GM12878 (cell line): ENCODE results near the gene UNC119. TPM values are rescaled to one million over a fixed set of nuclear protein-coding genes. Genes with fewer than 3 reads are reported as not detected.
A peak's percentile ranks its signal among the peaks of the same experiment; 100 is the strongest.

Source experiments
- ASH2L ChIP-seq: fragments of 300-600, 200-600 bp; sonication (generic); IDR thresholded peaks from 2 replicates; pipeline ENCODE4 v1.6.1; 2017; ENCODE audit warnings: low read depth, mild to moderate bottlenecking, borderline replicate concordance
- BRCA1 ChIP-seq: IDR thresholded peaks from 2 replicates; pipeline ENCODE4 v1.6.1; 2011; ENCODE audit warnings: low read depth, low read length, improper control_type of control experiment
- CBX3 ChIP-seq: fragments of 200-600 bp; sonication (generic); IDR thresholded peaks from 2 replicates; pipeline ENCODE4 v1.6.1; 2016; ENCODE audit warnings: low read depth, borderline replicate concordance
- CHD1 ChIP-seq: IDR thresholded peaks from 2 replicates; pipeline ENCODE4 v1.6.1; 2012; ENCODE audit warnings: low read depth, low read length, improper control_type of control experiment
- EZH2 ChIP-seq: IDR thresholded peaks from 2 replicates; pipeline ENCODE4 v1.6.1; 2012; ENCODE audit warnings: low read depth, mild to moderate bottlenecking, control low read depth, inconsistent platforms, low read length, borderline replicate concordance; ENCODE audit not compliant: control insufficient read depth
- JUNB ChIP-seq: IDR thresholded peaks from 2 replicates; pipeline ENCODE4 v1.6.1; 2016; ENCODE audit warnings: antibody characterized with exemption, mild to moderate bottlenecking
- KAT2A ChIP-seq: conservative IDR thresholded peaks from 2 replicates; pipeline ENCODE4 v1.6.1; 2011; ENCODE audit warnings: low read depth, low read length; ENCODE audit not compliant: control insufficient read depth
- LARP7 ChIP-seq: fragments of 450-650 bp; IDR thresholded peaks from 2 replicates; pipeline ENCODE4 v1.6.1; 2017; ENCODE audit warnings: mild to moderate bottlenecking
- NBN ChIP-seq: fragments of 450-650 bp; IDR thresholded peaks from 2 replicates; pipeline ENCODE4 v1.6.1; 2016
- NR2C2 ChIP-seq: IDR thresholded peaks from 2 replicates; pipeline ENCODE4 v1.6.1; 2011; ENCODE audit warnings: borderline replicate concordance, low read depth; ENCODE audit not compliant: control insufficient read depth, insufficient read length
- RCOR1 ChIP-seq: conservative IDR thresholded peaks from 2 replicates; pipeline ENCODE4 v1.6.1; 2012; ENCODE audit warnings: low read depth, low read length, improper control_type of control experiment
- SMARCA5 ChIP-seq: fragments of 450-650 bp; IDR thresholded peaks from 2 replicates; pipeline ENCODE4 v1.6.1; 2017; ENCODE audit warnings: mild to moderate bottlenecking
- SP1 ChIP-seq: IDR thresholded peaks from one replicate; pipeline ENCODE4 v1.6.1; 2011; ENCODE audit warnings: low read depth, low read length
- SREBF1 ChIP-seq: IDR thresholded peaks from 2 replicates; pipeline ENCODE4 v1.6.1; 2012; ENCODE audit warnings: mild to moderate bottlenecking, low read length
- TARDBP ChIP-seq: IDR thresholded peaks from 2 replicates; pipeline ENCODE4 v1.6.1; 2016; ENCODE audit warnings: borderline replicate concordance
- YBX1 ChIP-seq: fragments of 450-650 bp; IDR thresholded peaks from 2 replicates; pipeline ENCODE4 v1.6.1; 2016; ENCODE audit warnings: antibody characterized with exemption
- ZNF207 ChIP-seq: fragments of 450-650 bp; IDR thresholded peaks from 2 replicates; pipeline ENCODE4 v1.6.1; 2014; ENCODE audit warnings: antibody characterized with exemption, mild to moderate bottlenecking, borderline replicate concordance
- ZNF24 ChIP-seq: fragments of 450-650 bp; IDR thresholded peaks from 2 replicates; pipeline ENCODE4 v1.6.1; 2017; ENCODE audit warnings: antibody characterized with exemption, mild to moderate bottlenecking
- polyA plus RNA-seq, 11 experiments: library from polyadenylated mRNA; depleted of rRNA in 4 of 11; unstranded in 6 of 11; stranded (reverse) in 5 of 11; fragments of >200 nt; fragmentation: Nextera tagmentation in 4 of 11; fragmentation: Illumina TruSeq in 1 of 11; extraction: Ambion mirVana in 4 of 11; extraction: Trizol in 1 of 11; gene quantifications; 1 replicate in 1 of 11; 2 replicates in 10 of 11; pipeline versions ENCODE4 v1.2.1 to v1.2.3, GENCODE V29; 2011 to 2016; ENCODE audit warnings: inconsistent platforms in 2 of 11, missing spikeins in 2 of 11, low read depth in 1 of 11
- total RNA-seq, 4 experiments: library from RNA; depleted of rRNA in 3 of 4; stranded (reverse); fragments of >200 nt in 3 of 4; fragmentation: Illumina TruSeq in 1 of 4; extraction: Trizol in 1 of 4; gene quantifications; 2 replicates each; pipeline versions ENCODE4 v1.2.1 to v1.2.3, GENCODE V29; 2013 to 2021
- TF ChIP-seq, protein P1 (sequence below): fragments of 450-650 bp; IDR thresholded peaks from 2 replicates; pipeline ENCODE4 v1.6.1; 2016; ENCODE audit warnings: mild to moderate bottlenecking
- TF ChIP-seq, protein P2 (sequence below): fragments of 450-650 bp; IDR thresholded peaks from 2 replicates; pipeline ENCODE4 v1.6.1; 2018; ENCODE audit warnings: mild to moderate bottlenecking, low read depth, moderate library complexity; ENCODE audit not compliant: partially characterized antibody
- TF ChIP-seq, protein P3 (sequence below): fragments of 450-650 bp; IDR thresholded peaks from 2 replicates; pipeline ENCODE4 v1.6.1; 2017; ENCODE audit warnings: antibody characterized with exemption, mild to moderate bottlenecking, moderate library complexity

The UNC119 gene
- total and polyA plus RNA-seq, 10 of the 15 experiments (the other 5 are each of a cell fraction or from before 2014, with no cell fraction given), result 2.7 to 436 (median 57.8) TPM

DNA sequence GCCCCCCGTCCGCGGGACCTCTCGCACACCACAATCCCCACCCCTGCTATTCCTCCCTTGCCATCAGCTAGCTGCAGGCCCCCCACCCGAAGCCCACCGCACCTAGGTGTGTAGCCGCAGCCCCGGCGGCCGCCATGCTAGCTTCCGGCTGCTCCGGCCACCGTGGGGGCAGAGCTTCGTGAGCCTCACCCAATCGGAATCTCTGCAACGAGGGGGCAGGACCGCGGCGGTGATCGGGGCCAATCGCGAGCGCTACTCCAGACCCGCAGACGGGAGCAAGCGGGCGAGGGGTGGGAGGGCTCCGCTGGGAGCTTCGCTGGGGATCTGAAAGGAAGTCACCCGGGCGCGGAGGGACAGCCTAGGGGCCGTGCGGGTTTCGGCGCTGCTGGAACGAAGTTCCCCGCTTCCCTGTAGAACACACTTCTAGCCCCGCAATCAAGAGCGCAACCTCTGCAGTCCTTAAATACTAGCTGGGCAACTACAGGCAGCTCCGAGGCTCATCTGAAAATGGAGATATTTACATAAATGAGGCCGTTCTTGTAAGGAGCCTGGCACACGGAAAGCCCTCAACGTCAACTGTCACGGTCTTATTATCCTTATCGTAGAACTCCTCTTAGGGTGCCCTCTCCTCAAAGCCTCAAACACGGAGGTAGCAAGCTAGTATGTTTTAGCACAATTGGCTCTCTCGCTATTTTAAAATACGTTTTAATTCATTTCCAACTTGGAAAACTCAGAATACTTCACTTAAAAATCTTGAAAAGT is 19.1 kb upstream of the UNC119 start, which contains the start of gene PIGS (continued):
- TF ChIP-seq, protein P1, sequence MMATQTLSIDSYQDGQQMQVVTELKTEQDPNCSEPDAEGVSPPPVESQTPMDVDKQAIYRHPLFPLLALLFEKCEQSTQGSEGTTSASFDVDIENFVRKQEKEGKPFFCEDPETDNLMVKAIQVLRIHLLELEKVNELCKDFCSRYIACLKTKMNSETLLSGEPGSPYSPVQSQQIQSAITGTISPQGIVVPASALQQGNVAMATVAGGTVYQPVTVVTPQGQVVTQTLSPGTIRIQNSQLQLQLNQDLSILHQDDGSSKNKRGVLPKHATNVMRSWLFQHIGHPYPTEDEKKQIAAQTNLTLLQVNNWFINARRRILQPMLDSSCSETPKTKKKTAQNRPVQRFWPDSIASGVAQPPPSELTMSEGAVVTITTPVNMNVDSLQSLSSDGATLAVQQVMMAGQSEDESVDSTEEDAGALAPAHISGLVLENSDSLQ, result no peak; the same call in 1 of the 2 replicates
- TF ChIP-seq EZH2, result no peak
- TF ChIP-seq SREBF1, result no peak
- peak; percentile 61 for TF ChIP-seq SMARCA5
- no peak for TF ChIP-seq KAT2A
- no peak for TF ChIP-seq ZNF24
- TF ChIP-seq, protein P2, sequence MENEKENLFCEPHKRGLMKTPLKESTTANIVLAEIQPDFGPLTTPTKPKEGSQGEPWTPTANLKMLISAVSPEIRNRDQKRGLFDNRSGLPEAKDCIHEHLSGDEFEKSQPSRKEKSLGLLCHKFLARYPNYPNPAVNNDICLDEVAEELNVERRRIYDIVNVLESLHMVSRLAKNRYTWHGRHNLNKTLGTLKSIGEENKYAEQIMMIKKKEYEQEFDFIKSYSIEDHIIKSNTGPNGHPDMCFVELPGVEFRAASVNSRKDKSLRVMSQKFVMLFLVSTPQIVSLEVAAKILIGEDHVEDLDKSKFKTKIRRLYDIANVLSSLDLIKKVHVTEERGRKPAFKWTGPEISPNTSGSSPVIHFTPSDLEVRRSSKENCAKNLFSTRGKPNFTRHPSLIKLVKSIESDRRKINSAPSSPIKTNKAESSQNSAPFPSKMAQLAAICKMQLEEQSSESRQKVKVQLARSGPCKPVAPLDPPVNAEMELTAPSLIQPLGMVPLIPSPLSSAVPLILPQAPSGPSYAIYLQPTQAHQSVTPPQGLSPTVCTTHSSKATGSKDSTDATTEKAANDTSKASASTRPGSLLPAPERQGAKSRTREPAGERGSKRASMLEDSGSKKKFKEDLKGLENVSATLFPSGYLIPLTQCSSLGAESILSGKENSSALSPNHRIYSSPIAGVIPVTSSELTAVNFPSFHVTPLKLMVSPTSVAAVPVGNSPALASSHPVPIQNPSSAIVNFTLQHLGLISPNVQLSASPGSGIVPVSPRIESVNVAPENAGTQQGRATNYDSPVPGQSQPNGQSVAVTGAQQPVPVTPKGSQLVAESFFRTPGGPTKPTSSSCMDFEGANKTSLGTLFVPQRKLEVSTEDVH, result no peak
- no peak for TF ChIP-seq JUNB
- TF ChIP-seq LARP7, result peak; percentile 58
- TF ChIP-seq NR2C2, result no peak
- no peak for TF ChIP-seq ASH2L
- TF ChIP-seq ZNF207, result 0 out of 2 replicates have a peak, but pooled peaks have one; percentile 5
- no peak for TF ChIP-seq CBX3
- TF ChIP-seq NBN, result peak; percentile 52; the same call in 1 of the 2 replicates
- no peak; the same call in 1 of the 2 replicates for TF ChIP-seq CHD1
- TF ChIP-seq, protein P3, sequence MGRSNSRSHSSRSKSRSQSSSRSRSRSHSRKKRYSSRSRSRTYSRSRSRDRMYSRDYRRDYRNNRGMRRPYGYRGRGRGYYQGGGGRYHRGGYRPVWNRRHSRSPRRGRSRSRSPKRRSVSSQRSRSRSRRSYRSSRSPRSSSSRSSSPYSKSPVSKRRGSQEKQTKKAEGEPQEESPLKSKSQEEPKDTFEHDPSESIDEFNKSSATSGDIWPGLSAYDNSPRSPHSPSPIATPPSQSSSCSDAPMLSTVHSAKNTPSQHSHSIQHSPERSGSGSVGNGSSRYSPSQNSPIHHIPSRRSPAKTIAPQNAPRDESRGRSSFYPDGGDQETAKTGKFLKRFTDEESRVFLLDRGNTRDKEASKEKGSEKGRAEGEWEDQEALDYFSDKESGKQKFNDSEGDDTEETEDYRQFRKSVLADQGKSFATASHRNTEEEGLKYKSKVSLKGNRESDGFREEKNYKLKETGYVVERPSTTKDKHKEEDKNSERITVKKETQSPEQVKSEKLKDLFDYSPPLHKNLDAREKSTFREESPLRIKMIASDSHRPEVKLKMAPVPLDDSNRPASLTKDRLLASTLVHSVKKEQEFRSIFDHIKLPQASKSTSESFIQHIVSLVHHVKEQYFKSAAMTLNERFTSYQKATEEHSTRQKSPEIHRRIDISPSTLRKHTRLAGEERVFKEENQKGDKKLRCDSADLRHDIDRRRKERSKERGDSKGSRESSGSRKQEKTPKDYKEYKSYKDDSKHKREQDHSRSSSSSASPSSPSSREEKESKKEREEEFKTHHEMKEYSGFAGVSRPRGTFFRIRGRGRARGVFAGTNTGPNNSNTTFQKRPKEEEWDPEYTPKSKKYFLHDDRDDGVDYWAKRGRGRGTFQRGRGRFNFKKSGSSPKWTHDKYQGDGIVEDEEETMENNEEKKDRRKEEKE, result no peak
- no peak for TF ChIP-seq YBX1
- peak; percentile 79 for TF ChIP-seq SP1
- no peak for TF ChIP-seq BRCA1
- TF ChIP-seq RCOR1, result no peak
- TF ChIP-seq TARDBP, result no peak
